ENCODE measurements around the gene RASGRF2. TPM values are rescaled to one million over a fixed set of nuclear protein-coding genes. Genes with fewer than 3 reads are reported as not detected.

RASGRF2 gene
- total RNA-seq, 1 donor from 2014 or later = 9.4 TPM

- no peak for DNase-seq (ENCODE audit: low read depth, low spot score)
Observed at GRCh38 chr5:81204205-81204604, 244.0 kb downstream of the RASGRF2 start.

GRCh38 chr5:81205058-81205457, 244.9 kb downstream of the RASGRF2 start:
- no peak for DNase-seq (ENCODE audit: low read depth, low spot score)

- DNase-seq (ENCODE audit: low read depth, low spot score) = no peak
Observed at GRCh38 chr5:81207009-81207408, 246.8 kb downstream of the RASGRF2 start.

GRCh38 chr5:81208904-81209303, 248.7 kb downstream of the RASGRF2 start:
- no peak for DNase-seq (ENCODE audit: low read depth, low spot score)

- no peak for DNase-seq (ENCODE audit: low read depth, low spot score)
Observed at GRCh38 chr5:81209386-81209785, 249.2 kb downstream of the RASGRF2 start.

GRCh38 chr5:81209869-81210493, 249.8 kb downstream of the RASGRF2 start:
- DNase-seq (ENCODE audit: low read depth, low spot score) = no peak

GRCh38 chr5:81212211-81212751, 252.1 kb downstream of the RASGRF2 start:
- DNase-seq (ENCODE audit: low read depth, low spot score) = no peak

GRCh38 chr5:81213070-81213469, 252.9 kb downstream of the RASGRF2 start:
- no peak for DNase-seq (ENCODE audit: low read depth, low spot score)

- DNase-seq (ENCODE audit: low read depth, low spot score) = no peak
Observed at GRCh38 chr5:81214848-81215247, 254.7 kb downstream of the RASGRF2 start.

GRCh38 chr5:81216152-81216551, 256.0 kb downstream of the RASGRF2 start:
- DNase-seq (ENCODE audit: low read depth, low spot score) = no peak

- DNase-seq (ENCODE audit: low read depth, low spot score) = no peak
Observed at GRCh38 chr5:81219389-81219788, 259.2 kb downstream of the RASGRF2 start.

GRCh38 chr5:81222285-81222684, 262.1 kb downstream of the RASGRF2 start:
- DNase-seq (ENCODE audit: low read depth, low spot score) = no peak

- DNase-seq (ENCODE audit: low read depth, low spot score) = no peak
Observed at GRCh38 chr5:81225463-81225862, 265.3 kb downstream of the RASGRF2 start.

GRCh38 chr5:81226286-81226685, 266.1 kb downstream of the RASGRF2 start:
- DNase-seq (ENCODE audit: low read depth, low spot score) = no peak

GRCh38 chr5:81226949-81227348, 266.8 kb downstream of the RASGRF2 start:
- DNase-seq (ENCODE audit: low read depth, low spot score) = no peak

- DNase-seq (ENCODE audit: low read depth, low spot score) = no peak
Observed at GRCh38 chr5:81228084-81228483, 267.9 kb downstream of the RASGRF2 start.

GRCh38 chr5:81230416-81230815, 270.3 kb downstream of the RASGRF2 start:
- no peak for DNase-seq (ENCODE audit: low read depth, low spot score)

GRCh38 chr5:81232464-81233079, 272.4 kb downstream of the RASGRF2 start:
- DNase-seq (ENCODE audit: low read depth, low spot score) = no peak

GRCh38 chr5:81233080-81233634, 273.0 kb downstream of the RASGRF2 start, which contains the start of gene CKMT2:
CKMT2 (plus strand) TSS chr5:81233322; CDS start chr5:81251133, 17,811 bp downstream.
- no peak for DNase-seq (ENCODE audit: low read depth, low spot score)

GRCh38 chr5:81234299-81234698, 274.1 kb downstream of the RASGRF2 start:
- DNase-seq (ENCODE audit: low read depth, low spot score) = no peak

GRCh38 chr5:81234801-81235200, 274.6 kb downstream of the RASGRF2 start:
- no peak for DNase-seq (ENCODE audit: low read depth, low spot score)

GRCh38 chr5:81235287-81236072, 275.3 kb downstream of the RASGRF2 start:
- DNase-seq (ENCODE audit: low read depth, low spot score) = no peak
